GM12878 (cell line): ENCODE data around the gene NACC1. TPM values are rescaled to one million over a fixed set of nuclear protein-coding genes. Genes with fewer than 3 reads are reported as not detected.

Experiments
- ATAC-seq: fragments of 200-7000 bp; cut with Tn5 transposase; 3 replicates; pipeline ENCODE4 v1.9.1; 2020; ENCODE audit warnings: mild to moderate bottlenecking, moderate library complexity
- BruUV-seq: library from RNA; stranded (reverse); fragments of 400-500 nt; replicated peaks from 2 replicates; lab custom pipeline; 2021; lab: Mats Ljungman, UMichigan
- CTCF ChIA-PET: fragments of 300-600 bp; sonication (Branson Sonifier 250); formaldehyde crosslinking; extraction: SDS; loops from one replicate; lab custom pipeline; 2021; ENCODE audit warnings: inconsistent platforms; lab: Yijun Ruan, JAX
- POLR2A ChIA-PET: fragments of 350-600 bp; formaldehyde crosslinking; extraction: SDS; loops from one replicate; lab custom pipeline; 2021; ENCODE audit warnings: inconsistent platforms; lab: Charles Lee
- RAD21 ChIA-PET: fragments of 300-600 bp; sonication (Branson Sonifier 250); formaldehyde crosslinking; loops from one replicate; lab custom pipeline; 2023; ENCODE audit warnings: antibody characterized with exemption; ENCODE audit not compliant: unreplicated experiment; lab: Charles Lee
- SMC1A ChIA-PET: fragments of 300-600 bp; sonication (Branson Sonifier 250); formaldehyde crosslinking; loops from one replicate; lab custom pipeline; 2023; ENCODE audit not compliant: unreplicated experiment, uncharacterized antibody; lab: Charles Lee
- DNase-seq: peaks from one replicate; pipeline ENCODE4 v3.0.0-alpha.2; 2011; ENCODE audit warnings: low read depth, low spot score
- FAIRE-seq: peaks from 3 replicates; lab custom pipeline; 2011; peaks lifted over from hg19 to GRCh38; lab: Jason Lieb, UNC
- H2AFZ ChIP-seq: 2 replicates; pipeline ENCODE4 v1.6.0; 2011; ENCODE audit warnings: low read depth, low read length, control low read depth; ENCODE audit not compliant: control insufficient read depth
- H3K27ac ChIP-seq: 2 replicates; pipeline ENCODE4 v1.5.1; 2011; ENCODE audit warnings: control low read depth; ENCODE audit not compliant: control insufficient read depth, insufficient read depth
- H3K27me3 ChIP-seq, 2 experiments: replicated peaks in 1 of 2; 2 replicates each; pipeline versions ENCODE4 v1.6.0 to v1.6.1; 2011; ENCODE audit warnings: low read length in 1 of 2; ENCODE audit not compliant: control insufficient read depth in 2 of 2, insufficient read depth in 2 of 2
- H3K36me3 ChIP-seq, 2 experiments: 2 replicates each; pipeline ENCODE4 v1.5.1; 2011; ENCODE audit warnings: low read length in 1 of 2; ENCODE audit not compliant: control insufficient read depth in 2 of 2, insufficient read depth in 2 of 2
- H3K4me1 ChIP-seq: 2 replicates; pipeline ENCODE4 v1.6.1; 2011; ENCODE audit warnings: mild to moderate bottlenecking, low read length, moderate library complexity, mixed read lengths; ENCODE audit not compliant: control insufficient read depth, insufficient read depth
- H3K4me2 ChIP-seq: 2 replicates; pipeline ENCODE4 v1.6.0; 2011; ENCODE audit warnings: control low read depth; ENCODE audit not compliant: control insufficient read depth, insufficient read depth
- H3K4me3 ChIP-seq: fragments of 200-600 bp; sonication (generic); 2 replicates; pipeline ENCODE4 v1.5.1; 2016
- H3K79me2 ChIP-seq: 2 replicates; pipeline ENCODE4 v1.6.0; 2011; ENCODE audit warnings: low read length; ENCODE audit not compliant: control insufficient read depth, insufficient read depth
- H3K9ac ChIP-seq: 2 replicates; pipeline ENCODE4 v1.8.0; 2011; ENCODE audit warnings: low read length, control low read depth, mixed read lengths; ENCODE audit not compliant: control insufficient read depth, insufficient read depth
- H3K9me3 ChIP-seq: replicated peaks from 3 replicates; pipeline ENCODE4 v1.5.1; 2011; ENCODE audit warnings: mild to moderate bottlenecking, low read length; ENCODE audit not compliant: control insufficient read depth, insufficient read depth
- H4K20me1 ChIP-seq: 2 replicates; pipeline ENCODE4 v1.6.0; 2011; ENCODE audit not compliant: control insufficient read depth, insufficient read depth
- ETV6 ChIP-seq, 2 experiments: fragments of 450-650 bp in 1 of 2; IDR thresholded peaks in 1 of 2; conservative IDR thresholded peaks in 1 of 2; 2 replicates each; pipeline ENCODE4 v1.6.1; 2014; ENCODE audit warnings: antibody characterized with exemption in 1 of 2, borderline replicate concordance in 1 of 2, low read depth in 1 of 2, mild to moderate bottlenecking in 1 of 2, moderate library complexity in 1 of 2
- HCFC1 ChIP-seq: fragments of 150-350 bp; IDR thresholded peaks from 2 replicates; pipeline ENCODE4 v1.6.1; 2014; ENCODE audit warnings: low read length
- RAD21 ChIP-seq: IDR thresholded peaks from 2 replicates; pipeline ENCODE4 v1.6.1; 2011; ENCODE audit warnings: mild to moderate bottlenecking, low read depth, low read length, moderate library complexity; ENCODE audit not compliant: insufficient read depth
- REST ChIP-seq: IDR thresholded peaks from 2 replicates; pipeline ENCODE4 v1.6.1; 2012; ENCODE audit warnings: mild to moderate bottlenecking, low read depth, low read length
- SIN3A ChIP-seq: IDR thresholded peaks from 2 replicates; pipeline ENCODE4 v1.6.1; 2012; ENCODE audit warnings: low read depth, low read length, improper control_type of control experiment
- WGBS: methylation state at CpG from one replicate; pipeline ENCODE4 v1.1.6; 2016; ENCODE audit warnings: low lambda C conversion rate; ENCODE audit not compliant: insufficient replicate concordance, insufficient coverage; ENCODE audit errors: missing lambda C conversion rate; 5-methylcytosine and 5-hydroxymethylcytosine counted together
- in situ Hi-C: fragments of 300-500 bp; cut with MboI; formaldehyde crosslinking; loops from 9 replicates; pipeline ENCODE4 v1.14.3; 2018; ENCODE audit warnings: mixed read lengths
- intact Hi-C: fragments of 100-400 bp; cut with micrococcal nuclease; formaldehyde crosslinking; loops from one replicate; pipeline ENCODE4 v1.14.2; 2022; ENCODE audit not compliant: unreplicated experiment
- polyA plus RNA-seq, 11 experiments: library from polyadenylated mRNA; depleted of rRNA in 4 of 11; unstranded in 6 of 11; stranded (reverse) in 5 of 11; fragments of >200 nt; fragmentation: Nextera tagmentation in 4 of 11; fragmentation: Illumina TruSeq in 1 of 11; extraction: Ambion mirVana in 4 of 11; extraction: Trizol in 1 of 11; gene quantifications; 1 replicate in 1 of 11; 2 replicates in 10 of 11; pipeline versions ENCODE4 v1.2.1 to v1.2.3, GENCODE V29; 2011 to 2016; ENCODE audit warnings: inconsistent platforms in 2 of 11, missing spikeins in 2 of 11, low read depth in 1 of 11
- total RNA-seq, 4 experiments: library from RNA; depleted of rRNA in 3 of 4; stranded (reverse); fragments of >200 nt in 3 of 4; fragmentation: Illumina TruSeq in 1 of 4; extraction: Trizol in 1 of 4; gene quantifications; 2 replicates each; pipeline versions ENCODE4 v1.2.1 to v1.2.3, GENCODE V29; 2013 to 2021
- TF ChIP-seq, protein P1 (sequence below): fragments of 450-650 bp; IDR thresholded peaks from 2 replicates; pipeline ENCODE4 v1.6.1; 2017; ENCODE audit warnings: low read depth, mild to moderate bottlenecking, moderate library complexity

NACC1 gene
- total and polyA plus RNA-seq, 10 of the 15 experiments (the other 5 are each of a cell fraction or from before 2014, with no cell fraction given), result 0.18 to 120 (median 19.2) TPM

DNA sequence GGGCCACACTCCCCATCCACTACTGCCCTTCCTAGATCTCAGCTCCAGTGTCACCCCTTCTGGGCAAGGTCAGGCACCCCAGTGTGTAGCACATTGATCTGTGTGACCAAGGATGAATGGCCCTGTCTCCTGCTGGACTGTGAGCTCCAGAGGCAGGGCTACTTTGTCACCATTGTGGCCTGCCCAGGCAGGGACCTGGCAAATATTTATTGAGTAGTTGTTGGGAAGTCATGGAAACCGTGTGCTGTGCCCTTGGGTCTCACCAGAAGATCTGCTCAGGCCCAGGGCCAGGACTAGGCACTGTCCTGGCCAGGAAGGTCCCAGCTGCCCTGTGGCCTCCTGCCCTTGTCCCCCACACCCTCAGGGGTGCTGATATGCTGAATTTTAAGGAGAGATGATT, 10.5 kb downstream of the NACC1 start (continued):
- TF ChIP-seq REST (no peak), HCFC1 (no peak), SIN3A (no peak), ETV6 (conservative IDR thresholded peaks at IDR 0.05 in 1 of 2, IDR thresholded peaks at IDR 0.05 in 1 of 2; ENCODE audit: borderline replicate concordance in 1 of 2, low read depth in 1 of 2) (no peak)
- TF ChIP-seq, protein P1, sequence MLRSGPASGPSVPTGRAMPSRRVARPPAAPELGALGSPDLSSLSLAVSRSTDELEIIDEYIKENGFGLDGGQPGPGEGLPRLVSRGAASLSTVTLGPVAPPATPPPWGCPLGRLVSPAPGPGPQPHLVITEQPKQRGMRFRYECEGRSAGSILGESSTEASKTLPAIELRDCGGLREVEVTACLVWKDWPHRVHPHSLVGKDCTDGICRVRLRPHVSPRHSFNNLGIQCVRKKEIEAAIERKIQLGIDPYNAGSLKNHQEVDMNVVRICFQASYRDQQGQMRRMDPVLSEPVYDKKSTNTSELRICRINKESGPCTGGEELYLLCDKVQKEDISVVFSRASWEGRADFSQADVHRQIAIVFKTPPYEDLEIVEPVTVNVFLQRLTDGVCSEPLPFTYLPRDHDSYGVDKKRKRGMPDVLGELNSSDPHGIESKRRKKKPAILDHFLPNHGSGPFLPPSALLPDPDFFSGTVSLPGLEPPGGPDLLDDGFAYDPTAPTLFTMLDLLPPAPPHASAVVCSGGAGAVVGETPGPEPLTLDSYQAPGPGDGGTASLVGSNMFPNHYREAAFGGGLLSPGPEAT, result no peak

- ChIA-PET POLR2A (interaction anchor here (1.0 kb wide), 1 partner anchor 9 kb away, joined by 3 read pairs; no protein-coding TSS in a partner anchor), RAD21 (interaction anchor here (0.8 kb wide), 1 partner anchor 85 kb away, joined by 5 read pairs; no protein-coding TSS in a partner anchor), CTCF (interaction anchor here (1.5 kb wide), 1 partner anchor 68 kb away, joined by 3 read pairs; no protein-coding TSS in a partner anchor), SMC1A (no interaction called here)
- intact Hi-C loops (no loop called here), in situ Hi-C loops (no loop called here)
- FAIRE-seq (no peak), ATAC-seq (no peak), DNase-seq (no peak)
- Histone ChIP-seq H3K27me3 (no peaks in the 10 kb centered on the region), H3K4me1 (no peaks in the 10 kb centered on the region), H2AFZ (no peak overlapping the region), H3K27ac (no peak overlapping the region), H3K36me3 (peaks cover 0 to 3% of the 10 kb centered on the region in 2 experiments), H3K4me2 (no peak overlapping the region), H3K4me3 (no peak overlapping the region), H3K9ac (no peak overlapping the region), H4K20me1 (peaks cover 7% of the 10 kb centered on the region), H3K9me3 (no peaks in the 10 kb centered on the region), H3K79me2 (peaks cover 17% of the 10 kb centered on the region)
- no peak for TF ChIP-seq RAD21
- no TSS peak for BruUV-seq
- 91% methylated on average over 9 of the region's 9 CpGs for WGBS
Observed at GRCh38 chr19:13129384-13129783, 11.3 kb downstream of the NACC1 start.
